DMS53 treated with DMSO at 0.1 percent for 48 hours (cell line): ENCODE data around the gene CAPN7.
"Not testable (repeated sequence)": the region's sequence is repeated elsewhere in the genome, so short reads cannot be mapped to it uniquely, and the experiment has no call there.

ENCODE experiments used
- DNase-seq: peaks from one replicate; lab custom pipeline; 2025; ENCODE audit not compliant: unreplicated experiment; lab: John Stamatoyannopoulos, UW

CAPN7 gene

DNA sequence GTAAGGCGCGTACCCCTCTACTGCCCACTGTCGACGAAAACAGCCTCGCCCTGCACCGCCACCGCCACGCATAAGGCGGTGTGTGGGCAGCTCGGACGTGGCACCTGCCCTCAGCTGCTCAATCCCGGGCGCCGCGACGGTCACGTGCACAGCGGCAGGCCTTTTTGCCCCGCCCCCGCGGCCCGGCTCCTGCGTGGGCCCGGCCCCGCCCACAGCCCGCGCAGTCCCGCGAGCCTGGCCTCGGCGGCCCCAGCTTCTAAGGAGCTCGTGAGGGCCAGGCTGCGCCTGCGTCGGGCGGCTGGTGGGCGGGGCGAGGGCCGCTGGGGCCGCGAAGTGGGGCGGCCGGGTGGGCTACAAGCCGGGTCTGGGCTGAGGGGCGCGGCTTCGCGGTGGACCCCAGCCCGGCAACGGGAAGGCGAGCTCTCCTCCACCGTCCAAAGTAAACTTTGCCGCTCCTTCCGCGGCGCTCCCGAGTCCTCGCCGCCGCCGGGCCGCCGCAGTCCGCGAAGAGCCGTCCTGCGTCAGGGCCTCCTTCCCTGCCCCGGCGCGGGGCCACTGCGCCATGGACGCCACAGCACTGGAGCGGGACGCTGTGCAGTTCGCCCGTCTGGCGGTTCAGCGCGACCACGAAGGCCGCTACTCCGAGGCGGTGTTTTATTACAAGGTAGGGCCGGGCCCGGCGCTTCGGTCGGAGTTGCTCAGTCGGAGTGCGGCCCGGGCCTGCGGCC, at the start of gene CAPN7:
TSS of gene CAPN7 (plus strand) at position 313 of the 728 bp plus-strand sequence. CDS start at position 563, 250 bp downstream.
- no peak for DNase-seq

DNA sequence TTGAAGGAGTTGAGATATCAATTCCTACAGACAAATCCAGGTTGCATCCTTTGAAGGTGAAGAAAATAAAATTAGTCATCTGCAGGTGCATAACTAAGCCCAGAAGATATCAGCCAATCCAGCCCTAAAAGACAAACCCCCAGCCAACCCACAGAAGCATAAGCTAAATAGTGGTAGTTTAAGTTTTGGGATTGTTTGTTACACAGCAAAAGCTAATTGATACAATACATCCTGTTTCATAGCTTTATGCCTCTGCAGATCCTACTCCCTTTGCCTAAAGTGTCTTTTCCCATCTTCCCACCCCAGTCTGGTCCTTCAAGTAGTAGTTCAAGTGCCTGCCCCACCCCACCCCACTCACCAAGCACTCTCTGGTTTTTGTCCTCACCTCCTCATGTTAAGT, 48.6 kb upstream of the CAPN7 start:
- DNase-seq = no peak

DNA sequence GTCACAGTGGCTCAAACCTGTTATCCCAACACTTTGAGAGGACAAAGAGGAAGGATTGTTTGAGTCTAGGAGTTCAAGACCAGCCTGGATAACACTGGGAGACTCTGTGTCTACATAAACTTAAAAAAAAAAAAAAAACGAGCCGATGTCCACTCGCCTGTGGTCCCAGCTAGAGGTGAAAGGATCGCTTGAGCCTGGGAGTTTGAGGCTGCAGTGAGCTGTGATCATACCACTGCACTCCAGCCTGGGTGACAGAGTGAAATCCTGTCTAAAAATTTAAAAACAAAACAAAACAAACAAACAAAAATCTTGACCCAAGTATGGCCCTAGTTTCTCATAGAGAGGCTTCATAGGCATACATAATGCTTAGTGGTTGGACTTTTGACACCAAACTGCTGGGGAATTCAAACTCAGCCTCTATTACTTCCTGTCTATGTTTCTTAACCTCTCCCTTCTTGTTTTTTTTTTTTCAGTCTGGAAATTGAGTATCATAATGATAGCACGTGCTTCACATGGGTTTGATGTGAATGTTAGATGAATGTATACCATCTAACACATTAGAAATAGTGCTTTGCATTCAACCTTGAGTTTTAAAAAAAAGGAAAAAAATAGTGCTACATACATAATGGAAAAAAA, 46.4 kb upstream of the CAPN7 start:
- no peak for DNase-seq

DNA sequence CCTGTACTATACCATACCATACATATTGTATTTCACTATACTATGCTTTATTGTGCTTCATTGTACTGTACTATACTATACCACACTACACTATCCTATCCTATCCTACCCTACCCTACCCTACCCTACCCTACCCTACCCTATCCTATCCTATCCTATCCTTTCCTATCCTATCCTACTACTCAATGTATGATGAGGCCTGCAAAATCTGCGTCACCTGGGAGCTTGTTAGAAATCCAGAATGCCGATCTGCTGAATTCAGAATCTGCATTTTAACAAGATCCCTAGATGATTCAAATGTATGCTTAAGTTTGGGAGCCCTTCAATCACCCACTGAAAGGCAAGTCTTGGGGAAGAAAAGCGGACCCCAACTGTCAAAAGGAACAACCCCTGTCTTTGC, 45.4 kb upstream of the CAPN7 start:
- DNase-seq = no peak

DNA sequence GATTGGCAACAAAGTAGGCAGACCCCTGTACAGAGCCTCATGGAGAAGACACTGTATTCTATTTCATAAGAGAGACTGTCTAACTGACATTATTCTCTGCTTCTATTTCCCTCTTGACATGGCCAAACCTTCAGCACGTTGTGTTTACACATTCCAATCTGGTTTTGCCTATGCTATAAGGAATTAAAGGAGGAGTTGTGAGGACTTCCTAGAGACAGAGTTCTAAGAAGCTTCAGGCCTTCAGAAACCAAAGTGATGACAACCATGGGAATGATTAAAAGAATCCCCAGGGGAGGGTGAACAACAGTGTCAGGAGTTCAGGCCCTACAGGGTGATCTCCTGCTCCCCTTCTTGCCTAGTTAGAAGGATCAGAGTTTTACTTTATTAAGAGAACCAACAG, 44.9 kb upstream of the CAPN7 start:
- no peak for DNase-seq

DNA sequence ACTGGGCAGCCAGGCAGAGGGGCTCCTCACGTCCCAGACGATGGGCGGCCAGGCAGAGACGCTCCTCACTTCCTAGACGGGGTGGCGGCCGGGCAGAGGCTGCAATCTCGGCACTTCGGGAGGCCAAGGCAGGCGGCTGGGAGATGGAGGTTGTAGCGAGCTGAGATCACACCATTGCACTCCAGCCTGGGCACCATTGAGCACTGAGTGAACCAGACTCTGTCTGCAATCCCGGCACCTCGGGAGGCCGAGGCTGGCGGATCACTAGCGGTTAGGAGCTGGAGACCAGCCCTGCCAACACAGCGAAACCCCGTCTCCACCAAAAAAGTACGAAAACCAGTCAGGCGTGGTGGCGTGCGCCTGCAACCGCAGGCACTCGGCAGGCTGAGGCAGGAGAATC, 42.4 kb upstream of the CAPN7 start:
- DNase-seq = not testable (repeated sequence)

DNA sequence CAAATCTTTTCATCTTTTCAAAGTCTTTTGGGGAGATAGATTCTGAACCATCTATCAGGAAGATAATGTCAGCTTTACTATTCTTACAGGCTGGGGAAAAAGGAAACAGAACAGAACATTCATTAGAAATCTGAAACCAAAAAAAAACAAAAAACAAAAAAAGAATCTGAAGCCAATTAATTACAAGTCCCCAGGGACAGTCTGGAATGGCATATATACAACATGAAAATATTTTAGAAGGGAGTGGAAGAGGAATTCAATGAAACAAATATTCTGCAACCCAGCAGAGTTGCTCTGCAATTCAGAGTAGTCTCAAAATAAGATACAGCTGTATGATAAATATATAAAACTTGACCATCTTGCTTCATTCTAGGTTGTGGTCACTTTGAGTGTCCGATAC, 41.7 kb upstream of the CAPN7 start:
- DNase-seq = no peak

DNA sequence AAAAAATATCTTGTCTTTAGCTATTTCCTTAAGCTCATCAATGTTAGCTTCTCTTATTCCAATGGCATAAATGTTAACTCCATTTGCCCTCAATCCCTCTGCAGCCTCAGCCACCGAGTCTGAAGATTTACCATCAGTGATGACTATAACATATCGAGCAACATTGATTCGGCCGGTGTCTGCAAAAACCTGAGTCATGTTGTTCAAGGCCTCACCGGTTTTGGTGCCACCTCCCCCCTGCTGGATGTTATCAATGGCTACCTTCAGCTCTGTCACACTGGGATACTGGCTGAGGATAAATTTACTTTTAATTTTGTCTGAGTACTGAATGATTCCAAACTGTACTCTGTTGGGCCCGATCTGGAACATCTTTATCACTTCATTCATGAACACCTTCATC, 41.0 kb upstream of the CAPN7 start:
- no peak for DNase-seq

DNA sequence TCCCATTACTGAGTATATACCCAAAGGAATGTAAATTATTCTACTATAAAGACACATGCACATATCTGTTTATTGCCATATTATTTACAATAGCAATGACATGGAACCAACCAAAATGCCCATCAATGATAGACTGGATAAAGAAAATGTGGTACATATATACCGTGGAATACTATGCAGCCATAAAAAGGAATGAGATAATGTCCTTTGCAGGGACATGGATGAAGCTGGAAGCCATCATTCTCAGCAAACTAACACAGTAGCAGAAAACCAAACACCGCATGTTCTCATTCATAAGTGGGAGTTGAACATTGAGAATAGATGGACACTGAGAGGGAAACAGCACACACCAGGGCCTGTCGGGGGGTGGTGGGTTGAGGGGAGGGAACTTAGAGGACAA, 39.7 kb upstream of the CAPN7 start:
- not testable (repeated sequence) for DNase-seq

DNA sequence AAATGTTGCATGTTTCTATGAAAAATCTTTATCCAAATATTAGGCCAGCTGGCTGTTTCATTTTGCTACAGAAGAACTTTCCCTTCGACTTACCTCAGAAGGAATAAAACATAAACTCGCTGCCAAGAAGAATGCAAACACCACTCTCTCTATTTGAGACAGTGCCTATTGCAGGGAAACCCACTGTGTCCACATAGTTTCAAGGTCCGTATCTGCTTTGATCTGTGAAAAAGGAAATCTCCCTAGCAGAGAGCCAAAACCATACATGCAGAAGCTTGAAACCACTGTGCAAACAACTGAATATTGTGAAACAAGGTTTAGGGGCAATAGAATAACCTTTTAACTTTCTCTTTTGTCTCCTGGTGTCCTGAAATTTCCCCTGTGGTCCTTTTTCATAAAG, 35.0 kb upstream of the CAPN7 start:
- no peak for DNase-seq

DNA sequence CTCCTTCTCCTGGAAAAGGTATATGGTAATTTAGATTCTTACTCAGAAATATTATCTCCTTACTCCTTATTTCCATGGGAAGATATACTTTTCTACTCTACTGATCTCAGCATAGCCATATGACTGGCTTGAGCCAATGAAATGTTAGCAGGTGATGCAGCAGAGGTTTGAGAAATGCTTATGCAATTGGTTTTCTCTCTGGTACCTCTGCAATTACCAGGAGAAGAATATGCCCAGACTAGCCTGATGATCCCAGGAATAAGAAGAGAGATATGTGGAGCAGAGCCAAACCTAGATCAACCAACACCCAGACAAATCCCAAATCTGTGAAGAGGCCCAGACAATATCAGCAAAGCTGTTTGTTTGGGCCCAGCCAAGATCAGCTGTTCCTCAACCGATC, 33.2 kb upstream of the CAPN7 start:
- no peak for DNase-seq

DNA sequence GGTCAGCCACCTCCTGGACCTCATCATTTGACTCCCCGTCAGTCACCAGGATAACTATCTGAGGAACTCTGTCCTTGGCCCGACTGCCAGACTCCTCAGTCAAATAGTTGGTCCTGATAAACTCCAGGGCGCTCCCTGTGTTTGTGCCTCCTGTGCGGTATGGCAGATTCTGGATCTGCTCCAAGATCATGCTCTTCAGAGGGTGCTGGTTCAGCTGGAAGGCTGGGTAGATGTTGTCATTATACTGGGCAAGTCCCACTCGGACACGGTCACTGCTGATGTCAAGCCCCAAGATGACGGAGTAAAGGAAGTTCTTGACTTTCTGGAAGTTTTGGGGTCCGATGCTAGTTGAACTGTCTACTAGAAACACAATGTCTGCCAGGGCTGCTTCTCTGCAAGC, 31.1 kb upstream of the CAPN7 start:
- no peak for DNase-seq

DNA sequence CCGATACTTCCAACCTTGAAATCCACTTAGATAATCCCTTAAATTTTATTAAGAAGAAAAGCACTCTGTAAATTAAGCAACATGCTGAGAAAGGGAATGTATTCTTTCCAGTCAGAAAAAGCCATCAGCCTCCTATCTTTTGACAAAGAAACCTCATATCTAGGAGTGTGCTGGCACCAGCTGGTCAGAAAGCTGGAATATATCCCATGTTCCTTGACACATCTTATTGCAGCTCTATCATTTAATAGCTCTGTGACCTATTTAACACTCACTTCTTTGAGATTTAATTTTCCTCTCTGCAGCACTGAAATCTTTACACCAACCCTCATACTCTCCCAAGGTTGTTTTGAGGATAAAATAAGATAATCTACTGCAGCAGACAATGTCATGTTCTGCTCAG, 30.4 kb upstream of the CAPN7 start:
- DNase-seq = no peak

DNA sequence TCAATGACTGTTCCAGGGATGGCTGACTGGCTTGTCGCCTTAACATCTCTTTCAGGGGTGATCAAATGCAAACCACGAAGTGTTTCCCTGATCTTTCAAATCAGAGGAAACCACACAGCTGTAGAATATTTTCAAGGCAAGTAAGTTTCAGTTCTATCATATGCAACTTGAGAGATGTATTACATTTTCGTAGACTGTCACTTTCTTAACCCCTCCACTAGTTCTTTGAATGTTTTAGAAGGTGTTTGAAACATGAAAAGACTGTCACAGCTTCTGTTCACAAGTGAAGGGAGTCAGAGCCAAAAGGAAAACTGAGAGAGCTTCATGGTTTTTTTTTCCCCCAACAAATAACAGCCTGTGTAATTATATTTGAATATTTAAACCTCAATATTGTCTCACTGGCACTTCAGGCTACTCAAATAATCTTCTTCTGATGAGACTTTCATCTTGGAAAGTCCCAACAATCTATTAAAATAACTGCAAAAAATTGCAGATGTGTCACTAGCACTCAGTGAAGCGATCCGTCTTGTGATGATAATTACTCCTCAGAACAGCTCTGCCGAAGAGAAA, 25.9 kb upstream of the CAPN7 start:
- no peak for DNase-seq

DNA sequence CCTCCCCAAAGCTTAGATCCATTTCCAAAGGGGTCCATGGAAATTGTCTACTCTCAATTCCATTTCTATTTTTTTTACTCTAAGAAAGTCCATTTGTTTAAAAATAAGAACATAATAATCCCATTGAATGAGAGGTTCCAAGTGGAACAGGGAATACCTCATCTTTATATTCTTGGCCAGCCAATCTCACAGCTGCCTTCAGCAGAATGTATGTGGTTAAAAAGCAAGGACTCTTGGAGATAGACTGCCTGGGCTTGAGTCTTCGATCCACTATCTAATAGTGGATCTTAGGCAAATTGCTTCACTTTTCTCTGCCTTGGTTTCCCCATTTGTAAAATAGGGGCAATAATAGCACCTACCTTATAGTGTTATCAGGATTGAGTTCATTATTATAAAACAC, 24.5 kb upstream of the CAPN7 start:
- no peak for DNase-seq

DNA sequence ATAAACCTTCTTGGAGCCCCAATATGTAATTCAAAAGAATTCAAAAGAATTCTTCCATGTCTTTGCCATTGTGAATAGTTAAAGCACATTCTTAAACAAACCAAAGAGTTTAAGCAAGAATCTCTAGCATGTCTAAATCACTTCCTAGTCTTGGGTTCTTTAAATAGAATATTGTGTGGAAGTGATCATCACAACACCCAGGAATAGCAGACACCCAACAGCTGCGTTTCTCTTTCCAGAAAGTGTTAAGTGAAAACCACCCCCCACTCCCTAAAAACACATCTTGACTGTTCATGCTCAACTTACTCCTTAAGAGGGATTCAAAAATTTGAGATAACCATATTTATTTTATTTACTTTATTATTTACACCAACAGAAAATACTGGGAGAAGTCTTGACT, 24.1 kb upstream of the CAPN7 start:
- no peak for DNase-seq

DNA sequence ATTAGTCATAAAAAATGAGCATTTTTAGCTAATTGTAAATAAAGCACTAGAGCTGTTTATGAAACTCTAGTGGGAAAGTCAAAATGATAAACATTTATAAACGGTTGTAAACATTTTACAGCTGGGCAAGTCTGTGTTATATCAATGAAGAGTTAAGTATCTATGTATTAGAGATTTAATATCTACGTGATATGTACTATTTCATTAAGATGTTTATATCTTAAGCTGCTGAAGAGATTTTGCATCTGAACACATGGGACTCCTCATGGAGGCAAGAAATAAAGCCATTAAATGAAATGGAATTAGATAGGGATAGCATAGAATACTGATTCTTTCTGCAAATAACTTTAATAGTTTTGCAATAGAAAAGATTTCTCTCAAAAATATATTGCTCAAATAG, 23.0 kb upstream of the CAPN7 start:
- DNase-seq = no peak

DNA sequence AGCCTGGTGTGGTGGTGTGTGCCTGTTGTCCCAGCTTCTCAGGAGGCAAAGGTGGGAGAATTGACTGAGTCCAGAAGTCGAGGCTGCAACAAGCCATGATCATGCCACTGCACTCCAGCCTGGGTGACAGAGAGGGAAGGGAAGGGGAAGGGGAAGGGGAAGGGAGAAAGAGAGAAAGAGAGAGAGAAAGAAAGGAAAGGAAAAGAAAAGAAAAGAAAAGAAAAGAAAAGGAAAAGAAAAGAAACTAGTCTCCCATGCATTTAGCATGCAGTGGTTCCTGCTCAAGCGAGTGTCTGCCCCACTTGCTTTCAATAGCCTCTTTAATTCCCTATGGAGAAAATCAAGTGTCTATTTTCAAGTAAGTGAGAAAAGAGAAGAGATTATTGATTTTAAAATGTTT, 20.6 kb upstream of the CAPN7 start:
- no peak for DNase-seq

DNA sequence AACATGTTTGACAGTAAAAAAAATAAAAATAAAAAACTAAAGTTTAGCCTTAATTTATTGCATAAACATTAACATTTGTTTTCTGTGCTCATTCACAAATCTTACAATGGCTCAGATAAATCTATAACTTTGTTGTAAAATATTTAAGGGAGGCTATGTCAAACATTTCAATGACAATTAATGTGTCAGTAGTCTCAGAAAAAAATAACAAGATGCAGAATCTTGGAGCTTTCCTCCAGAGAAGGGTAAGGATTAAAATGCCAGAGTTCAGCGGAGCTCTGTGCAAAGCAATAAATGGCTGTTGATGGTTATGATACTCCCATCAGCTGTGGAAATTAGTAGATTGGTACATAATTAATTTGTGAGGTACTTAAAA, 20.0 kb upstream of the CAPN7 start:
- DNase-seq = no peak

DNA sequence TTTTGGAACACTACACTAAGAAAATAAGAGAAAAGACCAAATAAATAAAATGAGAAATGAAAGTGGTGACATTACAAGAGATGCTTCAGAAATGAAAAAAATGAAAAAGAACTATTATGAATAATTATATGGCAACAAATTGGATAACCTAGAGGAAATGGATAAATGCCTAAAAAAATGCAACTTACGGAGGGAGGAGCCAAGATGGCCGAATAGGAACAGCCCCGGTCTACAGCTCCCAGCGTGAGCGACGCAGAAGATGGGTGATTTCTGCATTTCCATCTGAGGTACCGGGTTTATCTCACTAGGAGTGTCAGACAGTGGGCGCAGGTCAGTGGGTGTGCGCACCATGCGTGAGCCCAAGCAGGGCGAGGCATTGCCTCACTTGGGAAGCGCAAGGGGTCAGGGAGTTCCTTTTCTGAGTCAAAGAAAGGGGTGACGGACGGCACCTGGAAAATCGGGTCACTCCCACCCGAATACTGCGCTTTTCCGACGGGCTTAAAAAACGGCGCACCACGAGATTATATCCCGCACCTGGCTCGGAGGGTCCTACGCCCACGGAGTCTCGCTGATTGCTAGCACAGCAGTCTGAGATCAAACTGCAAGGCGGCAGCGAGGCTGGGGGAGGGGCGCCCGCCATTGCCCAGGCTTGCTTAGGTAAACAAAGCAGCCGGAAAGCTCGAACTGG, 19.4 kb upstream of the CAPN7 start:
- DNase-seq = not testable (repeated sequence)

DNA sequence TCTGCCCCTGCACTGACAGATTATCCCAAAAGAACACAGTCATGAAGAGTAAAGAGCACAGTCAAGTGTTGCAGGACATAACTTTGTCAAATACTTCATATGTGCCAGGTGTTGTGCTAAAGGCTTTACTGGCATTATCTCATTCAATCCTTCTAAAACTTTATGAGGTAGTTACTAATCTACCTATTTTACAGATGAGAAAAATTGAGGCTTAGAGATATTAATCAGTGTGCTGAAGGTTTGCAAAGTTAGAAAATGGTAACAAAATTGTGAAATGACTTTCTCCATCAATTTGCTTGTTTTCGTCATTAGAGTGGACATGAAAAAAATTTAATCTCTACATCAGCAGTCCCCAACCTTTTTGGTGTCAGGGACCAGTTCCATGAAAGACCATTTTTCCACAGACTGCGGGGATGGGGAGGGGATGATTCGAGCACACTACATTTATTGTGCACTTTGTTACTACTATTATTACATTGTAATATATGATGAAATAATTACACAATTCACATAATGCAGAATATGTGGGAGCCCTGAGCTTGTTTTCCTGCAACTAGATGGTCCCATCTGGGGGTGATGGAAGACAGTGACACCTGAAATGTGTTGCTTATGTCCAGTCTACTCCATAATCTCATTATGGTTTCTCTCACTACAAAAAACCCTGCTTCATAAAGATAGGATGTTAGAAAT, 8.6 kb upstream of the CAPN7 start:
- DNase-seq = no peak

DNA sequence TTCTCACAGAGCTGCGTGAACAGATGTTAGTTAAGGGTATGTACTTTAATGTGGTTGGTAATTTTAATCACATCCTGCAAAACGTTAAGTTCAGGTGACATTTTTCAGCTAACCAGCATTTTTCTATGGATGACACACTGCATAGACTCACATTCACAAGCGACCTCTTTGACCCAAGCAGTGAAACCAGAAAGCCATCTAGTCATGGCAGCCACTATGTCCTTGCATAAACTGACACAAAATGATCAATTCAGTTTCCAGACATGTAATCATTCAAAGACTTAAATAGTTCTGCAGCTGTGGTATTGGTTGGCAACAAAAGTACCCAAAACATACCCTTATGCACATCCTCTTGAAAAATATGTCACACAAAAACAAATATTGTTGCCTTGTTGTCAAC, 7.4 kb upstream of the CAPN7 start:
- DNase-seq = no peak
